Naive thymus-derived CD8-positive, alpha-beta T cell (primary cell): ENCODE results near the gene OR4F6. TPM values are rescaled to one million over a fixed set of nuclear protein-coding genes. Genes with fewer than 3 reads are reported as not detected.
"Not testable (repeated sequence)": the region's sequence is repeated elsewhere in the genome, so short reads cannot be mapped to it uniquely, and the experiment has no call there.

Experiments
- ATAC-seq, 2 donors: fragments of 150-1000 bp; cut with Tn5 transposase in 1 of 2; sonication (Bioruptor Pico), chemical (Tn5 transposase) in 1 of 2; 1 replicate in 1 of 2; 2 replicates in 1 of 2; pipeline ENCODE4 v1.10.0; 2021; ENCODE audit warnings: mild to moderate bottlenecking in 2 of 2, moderate library complexity in 2 of 2
- POLR2A ChIA-PET: fragments of 350-600 bp; sonication (Branson Sonifier 250); formaldehyde crosslinking; loops from one replicate; lab custom pipeline; 2021; ENCODE audit warnings: antibody characterized with exemption; lab: Charles Lee
- DNase-seq, 10 donors: peaks; one replicate each; pipeline versions ENCODE4 v3.0.0 to v3.0.0-alpha.2; 2020 to 2022
- H3K27ac Mint-ChIP-seq, 10 donors: one replicate each; pipeline ENCODE4 v1.8.0; 2020 to 2022; ENCODE audit warnings: mild to moderate bottlenecking in 10 of 10, mixed read lengths in 10 of 10, moderate library complexity in 4 of 10, inconsistent platforms in 1 of 10
- H3K27me3 Mint-ChIP-seq, 5 donors: one replicate each; pipeline ENCODE4 v1.8.0; 2021 to 2022; ENCODE audit warnings: mixed read lengths in 5 of 5
- H3K36me3 Mint-ChIP-seq, 3 donors: one replicate each; pipeline ENCODE4 v1.8.0; 2020 to 2022; ENCODE audit warnings: mixed read lengths in 3 of 3, mild to moderate bottlenecking in 2 of 3, inconsistent platforms in 1 of 3
- H3K4me1 Mint-ChIP-seq, 4 donors: one replicate each; pipeline ENCODE4 v1.8.0; 2021 to 2022; ENCODE audit warnings: mixed read lengths in 4 of 4
- H3K4me3 Mint-ChIP-seq, 10 donors: one replicate each; pipeline ENCODE4 v1.8.0; 2020 to 2022; ENCODE audit warnings: mild to moderate bottlenecking in 10 of 10, mixed read lengths in 10 of 10, moderate library complexity in 6 of 10, inconsistent platforms in 1 of 10
- H3K9me3 Mint-ChIP-seq, 9 donors: one replicate each; pipeline ENCODE4 v1.8.0; 2020 to 2022; ENCODE audit warnings: mixed read lengths in 9 of 9, mild to moderate bottlenecking in 3 of 9, inconsistent platforms in 1 of 9, moderate library complexity in 1 of 9
- polyA plus RNA-seq, 3 donors: library from polyadenylated mRNA; unstranded; fragments of 300-500 nt; fragmentation: Illumina TruSeq; gene quantifications; one replicate each; pipeline ENCODE4 v1.2.3, GENCODE V29; 2021
- total RNA-seq, 8 experiments: library from RNA in 2 of 8; stranded (reverse) in 2 of 8; gene quantifications; one replicate each; pipeline ENCODE4 v1.2.3 and lab custom pipeline; 2021 to 2026

The OR4F6 gene
- under 1 TPM in 1 of 2 experiments, not detected in 1; 0.30 TPM for total RNA-seq
- polyA plus RNA-seq = not detected
- total RNA-seq (lab: John Stamatoyannopoulos, UW) = 0 reads per million in 6 experiments

- H3K27ac Mint-ChIP-seq = no peak within 1 kb of the TSS
- H3K27me3 Mint-ChIP-seq = peaks cover 6 to 48% (median 27%) of the 10 kb centered on the region in 5 donors
- H3K4me1 Mint-ChIP-seq = no peaks in the 10 kb centered on the region
- POLR2A ChIA-PET = no interaction called here
- H3K36me3 Mint-ChIP-seq = peaks cover 0 to 2% (median 0%) of the 10 kb centered on the region in 3 donors
- DNase-seq = no peak
- peaks cover 0 to 2% (median 0%) of the 10 kb centered on the region in 9 donors for H3K9me3 Mint-ChIP-seq
- H3K4me3 Mint-ChIP-seq = no peak within 1 kb of the TSS
- ATAC-seq = no peak
Measured at GRCh38 chr15:101803209-101803608, at the start of gene OR4F6. TSS of gene OR4F6 (plus strand) at chr15:101803509. CDS start at chr15:101805720, 2,211 bp downstream.

DNA sequence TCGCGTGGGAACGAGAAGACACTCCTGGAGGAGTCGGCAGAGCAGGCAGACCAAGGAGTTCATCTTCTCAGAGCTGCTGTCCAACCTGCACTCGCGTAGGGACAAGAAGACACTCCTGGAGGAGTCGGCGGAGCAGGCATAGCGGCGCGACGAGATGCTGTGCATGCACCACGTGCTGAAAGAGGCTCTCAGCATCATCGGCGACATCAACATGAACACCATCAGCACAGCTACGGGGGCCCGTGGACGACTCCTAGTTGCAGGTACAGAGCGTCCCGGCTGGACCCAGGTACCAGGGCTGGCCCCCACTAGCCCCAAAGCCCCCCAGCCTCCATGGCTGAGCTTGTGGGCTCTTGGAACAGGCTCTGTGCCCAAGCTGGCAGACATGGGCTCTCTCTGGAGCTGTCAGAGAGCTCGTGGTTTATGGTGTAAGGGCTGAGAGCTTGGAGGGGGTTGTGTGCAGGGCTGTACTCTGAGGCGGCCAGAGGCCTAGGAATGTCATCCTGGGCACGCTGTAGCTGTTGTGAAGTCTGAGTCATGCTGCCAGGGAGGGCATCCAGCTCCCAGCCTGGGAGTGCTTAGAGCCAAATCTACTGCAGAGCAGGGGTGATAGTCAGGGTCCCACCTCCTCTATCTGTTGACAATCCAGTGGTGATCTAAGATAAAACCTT lies 38.5 kb upstream of the OR4F6 start:
- H3K27me3 Mint-ChIP-seq, DNase-seq, POLR2A ChIA-PET, H3K4me1 Mint-ChIP-seq, H3K9me3 Mint-ChIP-seq, ATAC-seq, H3K4me3 Mint-ChIP-seq, H3K27ac Mint-ChIP-seq, H3K36me3 Mint-ChIP-seq: not testable (repeated sequence)

- H3K27ac Mint-ChIP-seq, H3K4me3 Mint-ChIP-seq, H3K9me3 Mint-ChIP-seq, H3K27me3 Mint-ChIP-seq, H3K36me3 Mint-ChIP-seq, H3K4me1 Mint-ChIP-seq, ATAC-seq, DNase-seq, POLR2A ChIA-PET: not testable (repeated sequence)
Measured at GRCh38 chr15:101765340-101765671, 38.0 kb upstream of the OR4F6 start.

- POLR2A ChIA-PET = no interaction called here
Measured at GRCh38 chr15:101765772-101766456, 37.4 kb upstream of the OR4F6 start.

DNA sequence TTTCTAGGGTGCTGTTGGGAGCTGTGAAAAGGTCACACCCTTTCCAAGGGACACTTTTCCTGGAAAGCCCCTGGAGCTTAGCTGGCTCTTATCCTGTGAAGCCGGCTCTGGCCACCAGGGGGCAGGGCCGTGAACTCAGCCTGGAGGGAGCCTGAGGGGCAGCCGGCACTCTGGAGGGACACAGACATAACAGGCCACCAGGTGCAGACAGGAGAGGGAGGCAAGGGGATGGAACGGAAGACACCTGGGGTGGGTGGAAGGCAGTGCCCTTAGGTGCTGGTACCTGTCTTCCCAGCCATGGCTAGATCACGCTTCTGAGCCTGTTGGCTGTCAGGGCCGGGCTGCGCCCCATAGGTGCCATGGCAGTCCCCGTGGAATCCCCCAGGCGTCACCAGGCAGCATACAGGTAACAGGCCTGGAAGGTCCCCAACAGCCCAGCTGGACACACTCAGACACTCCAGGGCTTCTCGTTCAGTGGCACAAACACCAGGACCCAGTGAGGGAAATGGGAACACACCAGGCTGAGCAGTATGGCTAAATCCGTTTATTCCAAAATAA lies 36.1 kb upstream of the OR4F6 start:
- H3K4me3 Mint-ChIP-seq, DNase-seq, ATAC-seq, H3K27ac Mint-ChIP-seq, H3K9me3 Mint-ChIP-seq, H3K4me1 Mint-ChIP-seq, H3K27me3 Mint-ChIP-seq, POLR2A ChIA-PET, H3K36me3 Mint-ChIP-seq: not testable (repeated sequence)

More at GRCh38 chr15:101765772-101766456, 37.4 kb upstream of the OR4F6 start:
- H3K27ac Mint-ChIP-seq = peak overlapping the region in 1 of 10 donors; percentile 59
- no peaks in the 10 kb centered on the region for H3K4me1 Mint-ChIP-seq
- H3K36me3 Mint-ChIP-seq = peaks cover 0 to 3% (median 0%) of the 10 kb centered on the region in 3 donors
- ATAC-seq (no peak), DNase-seq (no peak)
- peaks cover 0 to 5% (median 0%) of the 10 kb centered on the region in 9 donors for H3K9me3 Mint-ChIP-seq
- H3K4me3 Mint-ChIP-seq = no peak overlapping the region
- no peaks in the 10 kb centered on the region for H3K27me3 Mint-ChIP-seq

- Mint-ChIP-seq H3K4me1 (peaks cover 0 to 2% (median 0%) of the 10 kb centered on the region in 4 donors), H3K27me3 (no peaks in the 10 kb centered on the region), H3K27ac (peak overlapping the region in 2 of 10 donors; percentile 44 to 59), H3K4me3 (no peak overlapping the region), H3K36me3 (peaks cover 0 to 6% (median 0%) of the 10 kb centered on the region in 3 donors), H3K9me3 (no peaks in the 10 kb centered on the region)
- POLR2A ChIA-PET = no interaction called here
- DNase-seq = no peak
- no peak for ATAC-seq
Measured at GRCh38 chr15:101772921-101773320, 30.4 kb upstream of the OR4F6 start.

GRCh38 chr15:101773496-101774100 lies 29.7 kb upstream of the OR4F6 start:
- Mint-ChIP-seq H3K9me3 (no peaks in the 10 kb centered on the region), H3K4me3 (no peak overlapping the region), H3K36me3 (peaks cover 0 to 6% (median 0%) of the 10 kb centered on the region in 3 donors), H3K27ac (peak overlapping the region in 2 of 10 donors; percentile 59 to 71), H3K4me1 (peaks cover 0 to 2% (median 0%) of the 10 kb centered on the region in 4 donors), H3K27me3 (no peaks in the 10 kb centered on the region)
- DNase-seq (no peak), ATAC-seq (no peak)
- POLR2A ChIA-PET = no interaction called here

GRCh38 chr15:101775136-101775535 lies 28.2 kb upstream of the OR4F6 start:
- POLR2A ChIA-PET = no interaction called here
- ATAC-seq (no peak), DNase-seq (no peak)
- Mint-ChIP-seq H3K27me3 (peaks cover 0 to 8% (median 3%) of the 10 kb centered on the region in 5 donors), H3K4me1 (peaks cover 0 to 2% (median 0%) of the 10 kb centered on the region in 4 donors), H3K27ac (peak overlapping the region in 1 of 10 donors; percentile 34), H3K36me3 (peaks cover 0 to 6% (median 0%) of the 10 kb centered on the region in 3 donors), H3K4me3 (no peak overlapping the region), H3K9me3 (no peaks in the 10 kb centered on the region)

DNA sequence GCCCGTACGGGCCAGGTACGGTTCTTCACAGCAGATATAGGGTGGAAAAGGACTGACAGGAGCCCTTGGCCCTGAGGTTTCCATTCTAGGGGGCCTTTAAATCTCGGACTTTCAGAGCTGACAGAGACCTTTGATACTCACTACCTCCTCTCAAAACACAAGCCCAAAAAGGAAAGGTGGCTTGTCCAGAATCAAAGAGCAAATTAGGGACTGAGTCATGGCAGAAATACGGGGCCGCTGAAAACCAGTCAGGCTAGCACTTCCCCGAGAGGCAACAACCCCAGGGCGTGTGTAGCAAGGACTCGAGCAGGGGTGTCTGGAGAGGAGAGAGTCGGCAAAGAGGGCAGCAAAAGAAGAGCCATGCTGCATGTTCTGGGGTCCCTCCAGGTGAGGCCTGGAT lies 24.7 kb upstream of the OR4F6 start:
- DNase-seq, H3K36me3 Mint-ChIP-seq, ATAC-seq, POLR2A ChIA-PET, H3K4me1 Mint-ChIP-seq, H3K9me3 Mint-ChIP-seq, H3K27ac Mint-ChIP-seq, H3K4me3 Mint-ChIP-seq: not testable (repeated sequence)
- peaks cover 4 to 23% (median 5%) of the 10 kb centered on the region in 5 donors for H3K27me3 Mint-ChIP-seq

DNA sequence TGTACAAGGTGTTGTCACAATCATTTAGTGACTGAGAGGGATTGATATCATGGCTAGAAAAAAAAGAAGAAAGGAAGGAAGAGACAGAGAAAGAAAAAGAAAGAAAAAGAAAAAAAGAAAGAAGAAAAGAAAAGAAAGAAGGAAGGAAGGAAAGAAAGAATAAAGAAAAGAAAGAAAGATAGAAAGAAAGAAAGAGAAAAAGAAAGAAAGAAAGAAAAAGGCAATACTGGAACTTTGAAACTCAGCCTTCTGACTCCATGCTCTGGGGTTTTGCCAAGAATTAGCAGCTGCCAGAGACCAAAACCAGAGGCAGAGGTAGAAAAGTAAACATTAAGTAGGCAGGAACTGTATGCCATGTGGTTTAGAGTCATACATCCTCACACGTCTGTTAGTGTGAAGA lies 23.1 kb upstream of the OR4F6 start:
- H3K4me1 Mint-ChIP-seq, ATAC-seq, DNase-seq, H3K9me3 Mint-ChIP-seq, H3K36me3 Mint-ChIP-seq, H3K27ac Mint-ChIP-seq, POLR2A ChIA-PET, H3K4me3 Mint-ChIP-seq: not testable (repeated sequence)
- H3K27me3 Mint-ChIP-seq = peaks cover 5 to 36% (median 6%) of the 10 kb centered on the region in 5 donors

DNA sequence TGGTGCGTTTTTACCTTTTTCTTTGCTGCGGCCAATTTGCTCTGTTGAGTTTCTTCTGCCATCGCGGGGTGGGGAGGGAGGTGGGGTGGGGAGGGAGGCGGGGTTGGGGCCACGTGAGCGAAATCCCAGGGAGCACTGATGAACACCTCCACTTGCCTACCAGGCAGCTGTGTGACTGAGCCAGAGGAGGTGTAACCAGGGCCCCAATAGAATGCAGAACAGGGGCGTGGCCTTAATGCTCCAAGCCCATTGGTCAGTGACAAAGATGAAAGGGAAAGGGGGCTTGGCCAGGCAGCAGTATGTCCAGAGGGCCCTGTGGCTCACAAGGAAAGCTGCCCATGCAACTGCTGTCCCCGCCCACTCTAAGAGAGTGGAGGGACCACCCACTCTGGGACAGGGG lies 21.4 kb upstream of the OR4F6 start:
- no peak overlapping the region for H3K4me3 Mint-ChIP-seq
- POLR2A ChIA-PET = no interaction called here
- H3K4me1 Mint-ChIP-seq = no peaks in the 10 kb centered on the region
- no peaks in the 10 kb centered on the region for H3K9me3 Mint-ChIP-seq
- no peaks in the 10 kb centered on the region for H3K36me3 Mint-ChIP-seq
- no peak overlapping the region for H3K27ac Mint-ChIP-seq
- H3K27me3 Mint-ChIP-seq = peaks cover 10 to 51% (median 10%) of the 10 kb centered on the region in 5 donors
- no peak for ATAC-seq
- DNase-seq = no peak

DNA sequence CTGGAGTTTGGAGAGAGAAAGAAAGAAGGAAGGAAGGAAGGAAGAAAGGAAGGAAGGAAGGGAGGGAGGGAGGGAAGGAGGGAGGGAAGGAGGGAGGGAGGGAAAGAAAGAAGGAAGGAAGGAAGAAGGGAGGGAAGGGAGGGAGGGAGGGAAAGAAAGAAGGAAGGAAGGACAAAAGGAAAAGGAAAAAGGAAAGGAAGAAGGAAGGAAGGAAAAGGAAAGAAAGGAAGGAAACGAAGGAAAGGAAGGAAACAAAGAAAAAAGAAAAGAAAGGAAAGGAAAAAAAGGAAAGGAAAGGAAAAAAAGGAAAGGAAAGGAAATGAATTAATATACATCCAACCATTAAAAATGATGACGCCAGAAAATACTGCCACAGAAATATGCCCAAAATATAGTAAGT lies 18.7 kb upstream of the OR4F6 start:
- Mint-ChIP-seq H3K4me3 (no peak overlapping the region), H3K27me3 (peaks cover 10 to 47% (median 12%) of the 10 kb centered on the region in 5 donors), H3K36me3 (no peaks in the 10 kb centered on the region), H3K9me3 (no peaks in the 10 kb centered on the region), H3K27ac (peak overlapping the region in 1 of 10 donors; percentile 49), H3K4me1 (no peaks in the 10 kb centered on the region)
- DNase-seq (no peak), ATAC-seq (no peak)
- POLR2A ChIA-PET = no interaction called here

GRCh38 chr15:101786422-101786821 lies 16.9 kb upstream of the OR4F6 start:
- H3K4me1 Mint-ChIP-seq, ATAC-seq, H3K9me3 Mint-ChIP-seq, H3K27ac Mint-ChIP-seq, DNase-seq, POLR2A ChIA-PET, H3K4me3 Mint-ChIP-seq, H3K36me3 Mint-ChIP-seq: not testable (repeated sequence)
- H3K27me3 Mint-ChIP-seq = peaks cover 6 to 29% (median 8%) of the 10 kb centered on the region in 5 donors
